C4-2B (cell line): ENCODE results near the gene GAMT.

Source experiments
- ZFX ChIP-seq: fragments of 450-650 bp; IDR thresholded peaks from 2 replicates; pipeline ENCODE4 v1.6.1; 2017
- TF ChIP-seq, protein P1 (sequence below): fragments of 450-650 bp; conservative IDR thresholded peaks from 2 replicates; pipeline ENCODE4 v1.5.1; 2017; ENCODE audit warnings: mild to moderate bottlenecking

DNA sequence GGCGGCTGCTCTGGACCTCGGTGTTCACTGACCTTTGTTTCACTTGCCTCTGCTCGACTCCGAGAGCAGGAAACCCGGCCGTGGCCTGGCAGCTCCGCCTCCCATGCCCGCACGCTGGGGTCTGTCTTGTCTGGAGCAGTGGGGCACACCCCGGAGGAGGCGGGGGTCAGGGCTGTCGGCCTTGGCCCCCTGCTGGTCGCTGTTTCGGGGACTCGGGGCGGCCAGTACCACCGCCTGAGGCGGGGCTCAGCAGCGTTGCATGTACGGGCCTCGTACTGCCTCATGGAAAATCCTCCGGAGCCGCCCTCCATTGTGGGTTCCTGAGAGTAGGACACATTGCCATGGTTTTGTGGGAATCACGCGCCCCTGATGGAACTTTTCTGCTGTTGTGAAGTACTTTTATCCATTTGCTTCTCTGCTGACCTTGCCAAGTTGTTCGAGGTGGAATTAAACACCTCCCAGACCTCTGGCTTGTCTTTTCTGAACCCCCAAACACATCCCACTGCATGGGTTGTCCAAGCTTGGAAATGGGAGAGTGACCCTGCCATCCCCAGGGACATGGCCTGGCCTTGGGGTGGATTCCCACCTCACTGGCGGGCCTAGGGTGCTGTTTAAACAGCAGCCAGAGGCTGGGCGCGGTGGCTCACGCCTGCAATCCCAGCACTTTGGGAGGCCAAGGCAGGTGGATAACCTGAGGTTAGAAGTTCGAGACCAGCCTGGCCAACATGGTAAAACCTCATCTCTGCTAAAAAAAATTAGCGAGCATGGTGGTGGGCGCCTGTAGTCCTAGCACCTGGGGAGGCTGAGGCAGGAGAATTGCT is 23.2 kb downstream of the GAMT start:
- TF ChIP-seq, protein P1, sequence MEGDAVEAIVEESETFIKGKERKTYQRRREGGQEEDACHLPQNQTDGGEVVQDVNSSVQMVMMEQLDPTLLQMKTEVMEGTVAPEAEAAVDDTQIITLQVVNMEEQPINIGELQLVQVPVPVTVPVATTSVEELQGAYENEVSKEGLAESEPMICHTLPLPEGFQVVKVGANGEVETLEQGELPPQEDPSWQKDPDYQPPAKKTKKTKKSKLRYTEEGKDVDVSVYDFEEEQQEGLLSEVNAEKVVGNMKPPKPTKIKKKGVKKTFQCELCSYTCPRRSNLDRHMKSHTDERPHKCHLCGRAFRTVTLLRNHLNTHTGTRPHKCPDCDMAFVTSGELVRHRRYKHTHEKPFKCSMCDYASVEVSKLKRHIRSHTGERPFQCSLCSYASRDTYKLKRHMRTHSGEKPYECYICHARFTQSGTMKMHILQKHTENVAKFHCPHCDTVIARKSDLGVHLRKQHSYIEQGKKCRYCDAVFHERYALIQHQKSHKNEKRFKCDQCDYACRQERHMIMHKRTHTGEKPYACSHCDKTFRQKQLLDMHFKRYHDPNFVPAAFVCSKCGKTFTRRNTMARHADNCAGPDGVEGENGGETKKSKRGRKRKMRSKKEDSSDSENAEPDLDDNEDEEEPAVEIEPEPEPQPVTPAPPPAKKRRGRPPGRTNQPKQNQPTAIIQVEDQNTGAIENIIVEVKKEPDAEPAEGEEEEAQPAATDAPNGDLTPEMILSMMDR: no peak
- TF ChIP-seq ZFX: no peak
